Stimulated activated CD4-positive, alpha-beta T cell treated with anti-CD3 and anti-CD28 coated beads, Interleukin-4, amount 100 ng/mL, for 4 hours (primary cell): Measurements from ENCODE around the gene ZNF473.

Experiments
- DNase-seq, 2 experiments: peaks; one replicate each; pipeline ENCODE4 v3.0.0-alpha.2; 2020

ZNF473 gene

GRCh38 chr19:50025794-50026549 lies at the start of gene ZNF473:
Gene ZNF473, plus strand, starts transcription at chr19:50026005. Its CDS starts 5,078 bp downstream, at chr19:50031083.
- DNase-seq, result peak; percentile 82 to 92

GRCh38 chr19:49976496-49976895 lies 49.3 kb upstream of the ZNF473 start:
- DNase-seq, result no peak

GRCh38 chr19:49977076-49977475 lies 48.7 kb upstream of the ZNF473 start:
- DNase-seq, result no peak

GRCh38 chr19:49977881-49978280 lies 47.9 kb upstream of the ZNF473 start:
- DNase-seq, result no peak

GRCh38 chr19:49978324-49978723 lies 47.5 kb upstream of the ZNF473 start:
- no peak for DNase-seq

GRCh38 chr19:49981603-49982593 lies 43.9 kb upstream of the ZNF473 start:
- DNase-seq, result no peak

GRCh38 chr19:49983645-49984229 lies 42.1 kb upstream of the ZNF473 start:
- DNase-seq, result peak; percentile 67 to 82

- no peak for DNase-seq
These were observed 41.3 kb upstream of the ZNF473 start for GRCh38 chr19:49984491-49984890.

- DNase-seq, result no peak
These were observed 39.9 kb upstream of the ZNF473 start for GRCh38 chr19:49985871-49986270.

GRCh38 chr19:49986354-49986753 lies 39.5 kb upstream of the ZNF473 start:
- no peak for DNase-seq

GRCh38 chr19:49987159-49987698 lies 38.6 kb upstream of the ZNF473 start:
- peak; percentile 47 to 64 for DNase-seq

- no peak for DNase-seq
These were observed 37.8 kb upstream of the ZNF473 start for GRCh38 chr19:49988007-49988406.

- DNase-seq, result peak in 1 of 2 experiments; percentile 6
These were observed 37.4 kb upstream of the ZNF473 start for GRCh38 chr19:49988433-49988832.

GRCh38 chr19:49997709-49998108 lies 28.1 kb upstream of the ZNF473 start:
- DNase-seq, result no peak

- DNase-seq, result no peak
These were observed 26.3 kb upstream of the ZNF473 start for GRCh38 chr19:49999371-50000010.

GRCh38 chr19:50000038-50000840 lies 25.6 kb upstream of the ZNF473 start:
- DNase-seq, result no peak

- DNase-seq, result no peak
These were observed 24.8 kb upstream of the ZNF473 start for GRCh38 chr19:50000841-50001557.

GRCh38 chr19:50001775-50002174 lies 24.0 kb upstream of the ZNF473 start:
- DNase-seq, result no peak

GRCh38 chr19:50002386-50002960 lies 23.3 kb upstream of the ZNF473 start:
- DNase-seq, result no peak

- DNase-seq, result no peak
These were observed 22.5 kb upstream of the ZNF473 start for GRCh38 chr19:50003254-50003788.
